C4-2B (cell line): ENCODE measurements around the gene CCDC127.

ENCODE experiments used
- CTCF ChIP-seq: fragments of 450-650 bp; conservative IDR thresholded peaks from 2 replicates; pipeline ENCODE4 v1.5.1; 2017; ENCODE audit warnings: mild to moderate bottlenecking
- ZFX ChIP-seq: fragments of 450-650 bp; IDR thresholded peaks from 2 replicates; pipeline ENCODE4 v1.6.1; 2017

GRCh38 chr5:189976-190365 lies 28.0 kb downstream of the CCDC127 start:
- TF ChIP-seq CTCF (no peak), ZFX (no peak)
